GM12878 (cell line): Measurements from ENCODE around the gene TTC9C. TPM values are rescaled to one million over a fixed set of nuclear protein-coding genes. Genes with fewer than 3 reads are reported as not detected.

Experiments used
- BACH1 ChIP-seq: fragments of 450-650 bp; IDR thresholded peaks from 2 replicates; pipeline ENCODE4 v1.6.1; 2017; ENCODE audit warnings: mild to moderate bottlenecking, borderline replicate concordance
- BMI1 ChIP-seq: fragments of 450-650 bp; IDR thresholded peaks from 2 replicates; pipeline ENCODE4 v1.6.1; 2016; ENCODE audit warnings: mild to moderate bottlenecking, moderate library complexity, borderline replicate concordance
- CBX3 ChIP-seq: fragments of 200-600 bp; sonication (generic); IDR thresholded peaks from 2 replicates; pipeline ENCODE4 v1.6.1; 2016; ENCODE audit warnings: low read depth, borderline replicate concordance
- CBX5 ChIP-seq: sonication (generic); IDR thresholded peaks from 2 replicates; pipeline ENCODE4 v1.6.1; 2016; ENCODE audit warnings: low read depth, moderate library complexity, mild to moderate bottlenecking, inconsistent platforms
- CEBPZ ChIP-seq: fragments of 150-350 bp; IDR thresholded peaks from 2 replicates; pipeline ENCODE4 v1.6.1; 2016; ENCODE audit warnings: low read depth, low read length
- CHD2 ChIP-seq: IDR thresholded peaks from 2 replicates; pipeline ENCODE4 v1.6.1; 2011; ENCODE audit warnings: low read depth, low read length, improper control_type of control experiment, borderline replicate concordance
- HDGF ChIP-seq: fragments of 450-650 bp; IDR thresholded peaks from 2 replicates; pipeline ENCODE4 v1.6.1; 2016; ENCODE audit warnings: antibody characterized with exemption
- HSF1 ChIP-seq: fragments of 150-350 bp; IDR thresholded peaks from 2 replicates; pipeline ENCODE4 v1.6.1; 2014; ENCODE audit warnings: mild to moderate bottlenecking, low read depth, low read length
- IKZF1 ChIP-seq: fragments of 450-650 bp; conservative IDR thresholded peaks from 2 replicates; pipeline ENCODE4 v1.6.1; 2017; ENCODE audit warnings: antibody characterized with exemption, mild to moderate bottlenecking
- JUNB ChIP-seq: IDR thresholded peaks from 2 replicates; pipeline ENCODE4 v1.6.1; 2016; ENCODE audit warnings: antibody characterized with exemption, mild to moderate bottlenecking
- LARP7 ChIP-seq: fragments of 450-650 bp; IDR thresholded peaks from 2 replicates; pipeline ENCODE4 v1.6.1; 2017; ENCODE audit warnings: mild to moderate bottlenecking
- MXI1 ChIP-seq: fragments of 150-350 bp; IDR thresholded peaks from 2 replicates; pipeline ENCODE4 v1.6.1; 2011; ENCODE audit warnings: low read depth, mild to moderate bottlenecking, inconsistent platforms, low read length, improper control_type of control experiment
- NR2F1 ChIP-seq: fragments of 450-650 bp; conservative IDR thresholded peaks from 2 replicates; pipeline ENCODE4 v1.6.1; 2017; ENCODE audit warnings: mild to moderate bottlenecking
- POU2F2 ChIP-seq: IDR thresholded peaks from 3 replicates; pipeline ENCODE4 v1.6.1; 2011; ENCODE audit warnings: low read depth, mild to moderate bottlenecking, low read length, borderline replicate concordance
- SMARCA5 ChIP-seq: fragments of 450-650 bp; IDR thresholded peaks from 2 replicates; pipeline ENCODE4 v1.6.1; 2017; ENCODE audit warnings: mild to moderate bottlenecking
- TBL1XR1 ChIP-seq: IDR thresholded peaks from 2 replicates; pipeline ENCODE4 v1.6.1; 2012; ENCODE audit warnings: low read depth, low read length, improper control_type of control experiment
- TCF12 ChIP-seq: IDR thresholded peaks from 2 replicates; pipeline ENCODE4 v1.6.1; 2011; ENCODE audit warnings: low read depth, mild to moderate bottlenecking, low read length
- ZNF207 ChIP-seq: fragments of 450-650 bp; IDR thresholded peaks from 2 replicates; pipeline ENCODE4 v1.6.1; 2014; ENCODE audit warnings: antibody characterized with exemption, mild to moderate bottlenecking, borderline replicate concordance
- ZNF592 ChIP-seq: fragments of 450-650 bp; IDR thresholded peaks from 2 replicates; pipeline ENCODE4 v1.6.1; 2017; ENCODE audit warnings: mild to moderate bottlenecking, moderate library complexity
- polyA plus RNA-seq, 11 experiments: library from polyadenylated mRNA; depleted of rRNA in 4 of 11; unstranded in 6 of 11; stranded (reverse) in 5 of 11; fragments of >200 nt; fragmentation: Nextera tagmentation in 4 of 11; fragmentation: Illumina TruSeq in 1 of 11; extraction: Ambion mirVana in 4 of 11; extraction: Trizol in 1 of 11; gene quantifications; 1 replicate in 1 of 11; 2 replicates in 10 of 11; pipeline versions ENCODE4 v1.2.1 to v1.2.3, GENCODE V29; 2011 to 2016; ENCODE audit warnings: inconsistent platforms in 2 of 11, missing spikeins in 2 of 11, low read depth in 1 of 11
- total RNA-seq, 4 experiments: library from RNA; depleted of rRNA in 3 of 4; stranded (reverse); fragments of >200 nt in 3 of 4; fragmentation: Illumina TruSeq in 1 of 4; extraction: Trizol in 1 of 4; gene quantifications; 2 replicates each; pipeline versions ENCODE4 v1.2.1 to v1.2.3, GENCODE V29; 2013 to 2021

The TTC9C gene
- total and polyA plus RNA-seq, 10 of the 15 experiments (the other 5 are each of a cell fraction or from before 2014, with no cell fraction given), result 42.0 to 72.3 (median 50.4) TPM

DNA sequence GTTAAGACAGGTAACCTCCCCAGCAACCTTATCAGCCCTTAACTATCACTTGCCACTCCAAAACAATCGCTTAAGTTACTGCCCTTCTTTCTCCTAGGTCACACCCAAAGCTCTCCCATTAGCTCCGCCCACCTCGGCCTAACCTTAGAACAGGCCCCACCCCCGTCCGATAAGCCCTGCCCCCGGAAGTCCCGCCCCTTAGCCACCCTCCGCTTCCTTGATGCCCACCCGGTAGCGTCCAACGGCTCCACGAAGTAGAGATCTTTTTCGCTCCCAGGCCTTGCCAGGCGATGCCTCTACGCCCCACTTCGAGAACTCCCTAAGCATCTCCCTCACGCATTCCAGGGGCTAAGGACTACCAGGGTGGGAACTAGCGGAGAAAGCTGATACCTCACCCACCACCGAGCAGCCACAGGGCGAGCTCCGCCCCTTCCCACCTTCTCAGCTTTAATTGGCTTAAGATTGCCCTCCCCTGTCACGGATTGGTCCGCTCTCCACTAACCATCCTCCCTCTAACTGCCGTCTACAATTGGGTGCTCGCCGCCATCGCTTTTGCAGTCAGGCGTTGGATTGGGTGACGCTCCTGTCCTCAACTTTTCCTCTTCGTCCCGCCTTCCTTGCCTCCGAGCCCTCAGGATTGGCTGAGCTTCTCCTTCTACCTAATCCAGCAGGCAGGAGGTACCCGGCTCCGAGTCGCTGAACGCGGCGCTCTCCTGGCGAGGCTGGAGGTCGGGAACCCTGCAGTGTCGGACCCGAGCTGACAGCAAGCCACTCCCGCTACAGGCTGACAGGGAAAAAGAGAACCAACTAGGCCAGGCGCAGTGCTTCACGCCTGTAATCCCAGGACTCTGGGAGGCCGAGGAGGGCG is 25.7 kb downstream of the TTC9C start, which contains the start of gene ZBTB3 (continued):
- no peak for TF ChIP-seq JUNB
- 0 out of 2 replicates have a peak, but pooled peaks have one; percentile 7 for TF ChIP-seq SMARCA5
- peak; percentile 95 for TF ChIP-seq CHD2
- TF ChIP-seq TBL1XR1, result no peak
- no peak for TF ChIP-seq ZNF207
- peak; percentile 50; the same call in 1 of the 2 replicates for TF ChIP-seq IKZF1
- peak; percentile 61 for TF ChIP-seq LARP7
- TF ChIP-seq POU2F2, result no peak
- TF ChIP-seq CBX5, result no peak
- no peak for TF ChIP-seq BMI1
- no peak for TF ChIP-seq TCF12
- peak; percentile 57 for TF ChIP-seq NR2F1
- no peak for TF ChIP-seq CBX3
- no peak for TF ChIP-seq MXI1
- TF ChIP-seq ZNF592, result no peak
- no peak for TF ChIP-seq HSF1
- TF ChIP-seq BACH1, result no peak; the same call in 1 of the 2 replicates
- TF ChIP-seq HDGF, result peak; percentile 97; the same call in 1 of the 2 replicates
- TF ChIP-seq CEBPZ, result peak; percentile 95
